ENCODE data around the gene RFX2. TPM values are rescaled to one million over a fixed set of nuclear protein-coding genes. Genes with fewer than 3 reads are reported as not detected.
"Not testable (repeated sequence)": the region's sequence is repeated elsewhere in the genome, so short reads cannot be mapped to it uniquely, and the experiment has no call there.

Gene RFX2
- total RNA-seq, 1 experiment from 2014 or later, result 14.8 TPM

- no peak for DNase-seq (ENCODE audit: low spot score)
These were observed 138.0 kb downstream of the RFX2 start for GRCh38 chr19:5972355-5972731.

DNA sequence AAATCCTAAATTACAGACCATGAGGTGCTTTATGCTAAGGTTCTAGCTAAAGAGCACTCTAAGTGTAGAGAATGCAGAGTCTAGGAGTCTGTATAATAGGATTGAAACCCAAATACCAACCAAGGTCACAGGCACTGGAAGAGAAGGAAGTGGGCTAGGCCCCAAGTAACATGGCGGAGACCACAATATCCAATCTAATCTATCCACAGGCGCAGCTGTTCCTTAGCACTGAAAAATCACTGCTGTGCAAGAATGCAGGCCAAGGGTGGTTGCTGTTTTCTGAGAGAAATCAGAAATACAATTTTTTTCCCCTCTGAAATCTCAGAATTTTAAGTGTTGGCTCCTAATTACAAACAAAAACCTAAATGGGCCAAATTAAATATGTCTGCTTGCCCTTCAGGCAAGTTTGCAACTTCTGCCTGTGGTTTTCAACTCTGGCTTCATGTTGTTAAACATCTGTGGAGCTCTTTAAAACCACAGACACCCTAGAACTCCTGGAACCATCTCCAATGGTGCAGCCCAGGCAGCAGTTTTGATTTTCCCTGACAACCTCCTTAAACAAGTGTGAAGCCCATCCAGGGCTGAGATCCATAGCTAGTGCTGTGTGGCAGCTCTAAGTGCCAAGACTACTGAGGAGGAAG is 138.5 kb downstream of the RFX2 start:
- no peak for DNase-seq (ENCODE audit: low spot score)

GRCh38 chr19:5969476-5969875 is 140.8 kb downstream of the RFX2 start:
- DNase-seq (ENCODE audit: low spot score), result no peak

DNA sequence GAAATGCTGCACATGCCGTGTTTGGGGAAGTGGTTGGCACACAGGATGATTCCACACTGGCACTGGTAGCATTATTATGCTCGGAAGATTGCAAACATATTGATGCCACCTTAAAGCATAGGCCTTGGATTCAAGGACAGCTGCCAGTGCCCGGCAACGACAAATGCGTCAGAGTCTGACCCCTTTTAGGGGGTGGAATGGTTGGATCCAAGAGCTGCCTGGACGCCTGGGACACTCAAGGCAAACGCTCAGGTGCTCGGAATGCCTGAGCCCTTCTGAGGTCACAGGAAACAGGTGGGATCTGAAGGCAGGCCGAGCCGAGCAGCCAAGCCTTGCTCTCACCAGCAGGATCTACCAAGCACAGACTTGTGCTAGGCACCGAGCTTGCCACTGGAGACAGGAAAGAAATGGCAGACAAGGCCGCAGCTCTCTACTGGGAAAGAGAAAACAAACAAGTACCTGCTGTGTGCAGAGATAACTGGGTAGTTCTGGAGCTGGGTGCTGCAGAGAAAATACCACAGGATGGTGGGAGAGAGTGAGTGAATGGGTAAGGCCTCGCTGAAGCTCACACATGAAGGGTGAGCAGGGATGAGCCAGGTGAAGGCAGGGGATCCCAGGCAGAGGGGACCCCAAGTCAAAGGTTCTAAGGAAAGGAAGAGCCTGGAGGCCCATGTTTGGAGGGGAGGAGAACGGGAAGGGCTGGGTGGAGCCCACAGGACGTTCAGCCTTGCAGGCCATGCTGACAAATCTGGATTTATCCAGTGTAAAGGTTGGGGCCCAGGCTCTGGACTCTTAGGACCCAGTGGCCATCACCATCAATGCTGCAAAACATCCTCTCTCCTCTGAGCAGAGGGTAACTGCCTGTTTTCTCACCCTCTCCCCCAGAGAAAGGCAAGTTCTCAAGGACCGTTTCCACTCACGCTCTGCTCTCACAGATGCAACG is 141.6 kb downstream of the RFX2 start:
- no peak for DNase-seq (ENCODE audit: low spot score)

GRCh38 chr19:5967994-5968430 is 142.3 kb downstream of the RFX2 start:
- peak; percentile 68 for DNase-seq (ENCODE audit: low spot score)

- DNase-seq (ENCODE audit: low spot score), result no peak
These were observed 142.7 kb downstream of the RFX2 start for GRCh38 chr19:5967571-5967970.

DNA sequence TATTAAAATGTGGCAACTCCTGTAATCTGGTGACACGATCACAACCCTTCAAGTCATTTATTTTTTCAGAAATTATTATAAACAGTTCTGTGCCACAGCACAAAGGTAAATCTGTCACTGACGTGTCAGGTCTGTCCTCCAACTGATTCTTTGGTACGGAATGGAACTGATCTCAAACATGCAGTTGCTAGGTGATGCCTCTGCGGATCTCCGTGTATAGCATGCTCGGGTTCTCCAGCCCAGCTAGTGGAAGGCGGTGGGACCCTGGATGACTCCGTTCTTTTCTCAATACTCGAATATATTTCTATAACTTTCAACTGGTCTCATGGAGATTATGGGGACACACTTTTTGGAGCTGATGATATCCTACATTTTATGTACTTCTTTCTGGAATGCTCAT is 143.4 kb downstream of the RFX2 start:
- no peak for DNase-seq (ENCODE audit: low spot score)

GRCh38 chr19:5966215-5966614 is 144.1 kb downstream of the RFX2 start:
- DNase-seq (ENCODE audit: low spot score), result no peak

DNA sequence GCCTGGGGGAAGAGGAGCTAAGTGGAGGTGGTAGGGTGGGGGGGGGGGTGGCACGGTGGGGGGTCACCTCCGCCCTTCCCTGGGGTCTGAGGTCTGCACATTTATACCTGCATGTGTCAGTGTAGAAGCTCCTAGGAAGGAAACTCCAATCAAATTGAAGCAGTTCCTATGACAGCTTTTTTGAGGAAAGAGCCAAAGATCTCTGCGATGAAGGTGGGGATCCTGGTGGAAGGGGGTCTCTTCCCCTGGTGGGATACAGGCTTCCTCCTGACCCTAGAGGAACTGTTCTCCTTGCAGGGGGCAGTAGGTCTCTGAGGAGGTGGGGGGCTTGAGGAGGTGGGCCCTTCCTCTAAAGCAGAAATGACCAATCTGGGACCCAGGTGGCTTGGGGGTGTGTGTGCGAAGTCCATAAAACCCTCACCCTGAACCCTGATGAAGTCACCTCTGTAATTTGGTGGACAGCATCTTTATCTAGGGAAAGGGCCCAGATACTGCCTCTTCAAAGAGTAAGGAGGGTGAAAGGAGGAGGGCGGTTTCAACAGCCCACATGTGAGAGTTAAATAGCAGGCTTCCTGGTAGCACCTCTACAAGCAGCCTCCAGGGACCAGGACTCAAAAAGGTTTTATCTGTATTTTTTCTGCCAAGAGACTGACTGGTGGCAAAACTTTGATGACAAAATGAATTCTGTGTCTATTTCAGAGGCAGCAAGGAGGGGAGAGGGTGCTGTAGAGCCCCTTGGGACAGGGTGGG is 145.3 kb downstream of the RFX2 start:
- DNase-seq (ENCODE audit: low spot score), result no peak

GRCh38 chr19:5963855-5964254 is 146.4 kb downstream of the RFX2 start:
- DNase-seq (ENCODE audit: low spot score), result no peak

GRCh38 chr19:5963259-5963658 is 147.0 kb downstream of the RFX2 start:
- DNase-seq (ENCODE audit: low spot score), result not testable (repeated sequence)

DNA sequence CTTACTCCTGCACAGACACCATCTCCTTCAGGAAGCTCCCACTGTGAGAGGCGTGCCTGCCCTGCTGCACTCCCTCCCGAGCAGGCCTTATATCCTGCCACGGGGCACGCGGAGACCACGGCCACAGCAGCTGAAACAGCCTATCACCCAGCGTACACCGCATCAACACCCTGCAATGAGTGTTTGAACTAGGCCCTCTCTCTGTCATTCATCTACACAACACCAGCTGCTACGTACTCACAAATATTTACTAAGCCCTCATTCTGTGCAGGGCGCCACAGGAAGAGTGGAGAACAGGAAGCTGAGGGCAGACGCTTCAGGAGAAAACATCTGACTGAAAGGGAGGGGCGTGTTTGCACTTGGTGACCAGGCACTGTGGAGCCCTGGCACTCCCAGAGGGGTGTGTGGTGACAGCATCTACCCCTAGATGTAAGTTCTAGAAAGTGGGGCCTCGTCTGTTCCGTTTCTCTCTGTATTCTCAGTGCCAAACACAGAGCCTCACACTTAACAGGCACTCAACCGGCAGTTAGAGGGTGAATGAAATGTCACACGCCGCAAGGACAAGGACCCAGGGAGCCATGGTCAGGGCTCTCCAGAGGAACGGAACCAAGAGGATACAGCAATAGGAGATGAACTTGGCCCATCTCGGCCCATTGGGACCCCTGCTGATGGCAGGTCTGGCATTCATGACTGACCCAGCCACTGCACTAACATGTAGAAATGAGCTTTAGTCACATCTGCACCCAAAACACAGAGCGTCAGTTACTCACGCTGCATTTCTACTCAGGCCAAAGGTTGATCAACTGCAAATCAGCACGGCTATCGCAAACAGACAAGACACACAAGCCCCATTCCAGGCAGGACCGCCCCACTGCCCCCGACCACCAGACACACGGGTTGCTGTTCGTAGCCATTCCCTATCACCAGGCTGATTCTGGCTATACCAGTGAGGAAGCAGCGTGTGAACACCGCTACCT is 148.0 kb downstream of the RFX2 start:
- peak; percentile 56 for DNase-seq (ENCODE audit: low spot score)

DNA sequence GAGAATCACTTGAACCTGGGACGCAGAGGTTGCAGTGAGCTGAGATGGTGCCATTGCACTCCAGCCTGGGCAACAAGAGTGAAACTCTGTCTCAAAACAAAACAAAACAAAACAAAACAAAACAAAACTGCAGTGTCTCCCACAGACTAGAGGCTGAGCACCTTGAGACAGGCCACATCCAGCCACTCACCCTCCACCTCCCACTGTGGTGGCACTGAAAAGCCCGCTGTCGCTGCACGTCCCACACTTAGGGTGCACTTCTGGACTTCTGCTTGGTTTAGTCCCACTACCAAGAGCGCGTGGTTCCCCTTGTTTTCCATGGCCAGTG is 148.7 kb downstream of the RFX2 start:
- not testable (repeated sequence) for DNase-seq (ENCODE audit: low spot score)

GRCh38 chr19:5960005-5961001 is 150.0 kb downstream of the RFX2 start:
- DNase-seq (ENCODE audit: low spot score), result no peak

DNA sequence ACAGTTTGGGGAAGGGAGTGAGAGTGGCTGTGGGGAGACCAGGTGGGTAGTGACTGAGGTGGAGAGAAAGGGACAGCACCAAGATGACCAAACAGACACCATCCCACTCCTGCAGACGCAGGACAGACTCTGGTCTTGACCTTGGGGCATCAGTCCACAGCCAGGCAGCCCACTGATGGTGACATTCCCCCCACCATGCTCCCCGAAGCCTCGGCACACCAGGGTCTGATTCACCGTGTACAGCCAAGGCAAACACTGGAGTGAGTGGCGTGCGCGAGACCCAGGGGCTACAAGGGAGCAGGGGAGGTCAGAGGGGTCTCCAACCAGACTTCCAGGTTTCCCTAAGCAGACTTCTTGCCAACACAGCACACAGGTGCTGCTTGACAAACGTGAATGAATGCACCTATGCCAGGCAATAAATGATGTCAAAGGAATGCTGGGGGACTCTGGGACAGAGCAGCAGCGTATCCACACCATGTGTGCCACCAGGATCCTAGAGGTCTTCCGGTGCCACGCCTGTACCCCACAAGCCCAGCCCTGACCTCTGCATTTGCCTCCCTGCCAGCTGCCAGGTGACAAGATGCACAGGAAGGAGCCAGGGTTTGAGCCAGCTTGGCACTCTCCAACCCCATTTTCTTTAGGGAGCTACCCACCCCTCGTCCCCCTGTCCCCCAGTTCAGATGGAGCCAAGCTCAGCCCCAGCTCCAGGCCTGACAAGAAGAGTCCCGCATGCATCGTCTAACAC is 150.9 kb downstream of the RFX2 start:
- DNase-seq (ENCODE audit: low spot score), result no peak

- no peak for DNase-seq (ENCODE audit: low spot score)
These were observed 151.5 kb downstream of the RFX2 start for GRCh38 chr19:5958851-5959122.

GRCh38 chr19:5958074-5958850 is 152.0 kb downstream of the RFX2 start:
- DNase-seq (ENCODE audit: low spot score), result no peak

DNA sequence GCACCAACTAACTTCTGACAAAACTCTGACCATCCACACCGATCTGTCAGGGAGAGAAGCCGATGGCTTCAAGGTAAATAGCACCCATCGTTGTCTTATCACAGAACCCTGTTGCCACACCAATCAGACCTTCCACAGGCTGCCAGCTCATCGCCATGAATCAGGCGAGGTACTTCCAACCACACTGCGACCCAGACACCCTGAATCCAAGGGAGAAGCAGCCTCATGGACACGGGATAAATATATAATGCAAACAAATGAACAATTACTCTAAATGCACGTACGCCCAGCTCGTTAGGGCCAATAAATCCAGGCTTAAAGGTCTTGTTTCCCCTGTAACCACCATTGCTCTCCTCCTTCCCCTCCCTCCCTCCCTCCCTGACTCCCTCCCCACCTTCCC is 153.1 kb downstream of the RFX2 start:
- DNase-seq (ENCODE audit: low spot score), result peak; percentile 64

DNA sequence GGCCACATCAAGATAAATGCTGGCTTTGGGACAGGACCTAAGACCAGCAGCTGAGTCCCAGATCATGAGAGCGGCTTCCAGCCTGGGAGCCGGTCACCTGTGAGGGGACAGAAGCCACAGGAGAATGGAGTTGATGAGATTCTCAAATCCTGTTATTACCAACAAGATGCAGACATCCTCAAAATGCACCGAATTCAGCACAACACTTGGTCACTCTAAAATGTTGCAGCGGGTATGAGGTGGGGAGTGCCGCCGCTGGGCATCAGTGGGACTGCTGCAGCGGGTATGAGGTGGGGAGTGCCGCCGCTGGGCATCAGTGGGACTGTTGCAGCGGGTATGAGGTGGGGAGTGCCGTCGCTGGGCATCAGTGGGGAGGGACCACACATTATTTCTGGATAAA is 153.6 kb downstream of the RFX2 start:
- no peak for DNase-seq (ENCODE audit: low spot score)
